Endothelial cell of umbilical vein (primary cell): ENCODE measurements around the gene ARHGEF38.

Experiments
- EZH2 ChIP-seq: IDR thresholded peaks from 2 replicates; pipeline ENCODE4 v1.6.1; 2012; ENCODE audit warnings: borderline replicate concordance, low read depth, mild to moderate bottlenecking, moderate library complexity, low read length, inconsistent platforms; ENCODE audit not compliant: severe bottlenecking
- FOS ChIP-seq: IDR thresholded peaks from 2 replicates; pipeline ENCODE4 v1.6.1; 2011; ENCODE audit warnings: mild to moderate bottlenecking, low read length, moderate library complexity, borderline replicate concordance; ENCODE audit not compliant: insufficient read depth
- GATA2 ChIP-seq: IDR thresholded peaks from 2 replicates; pipeline ENCODE4 v1.7.0; 2011; ENCODE audit warnings: low read depth, mild to moderate bottlenecking, moderate library complexity, mixed read lengths, low read length; ENCODE audit not compliant: insufficient read length, insufficient read depth
- JUN ChIP-seq: IDR thresholded peaks from 2 replicates; pipeline ENCODE4 v1.6.1; 2011; ENCODE audit warnings: borderline replicate concordance, low read depth; ENCODE audit not compliant: insufficient read length, insufficient read depth
- MYC ChIP-seq: IDR thresholded peaks from one replicate; pipeline ENCODE4 v1.6.1; 2011; ENCODE audit warnings: mild to moderate bottlenecking, low read depth, low read length
- POLR2A ChIP-seq: IDR thresholded peaks from 2 replicates; pipeline ENCODE4 v1.6.1; 2012; ENCODE audit warnings: low read depth, mild to moderate bottlenecking, control low read depth, low read length
- POLR2AphosphoS5 ChIP-seq: IDR thresholded peaks from 2 replicates; pipeline ENCODE4 v1.6.1; 2012; ENCODE audit warnings: low read depth, mild to moderate bottlenecking, control low read depth, low read length, moderate library complexity; ENCODE audit not compliant: insufficient read depth
- TF ChIP-seq, protein P1 (sequence below), 2 donors: IDR thresholded peaks; 1 replicate in 1 of 2; 2 replicates in 1 of 2; pipeline ENCODE4 v1.5.1; 2011; ENCODE audit warnings: low read length in 2 of 2, mild to moderate bottlenecking in 2 of 2, moderate library complexity in 2 of 2, control low read depth in 1 of 2, inconsistent platforms in 1 of 2, low read depth in 1 of 2; ENCODE audit not compliant: insufficient read depth in 1 of 2; ENCODE audit errors: extremely low read depth in 1 of 2
- TF ChIP-seq, protein P2 (sequence below): IDR thresholded peaks from 2 replicates; pipeline ENCODE4 v1.6.1; 2011; ENCODE audit not compliant: insufficient read depth, insufficient read length

DNA sequence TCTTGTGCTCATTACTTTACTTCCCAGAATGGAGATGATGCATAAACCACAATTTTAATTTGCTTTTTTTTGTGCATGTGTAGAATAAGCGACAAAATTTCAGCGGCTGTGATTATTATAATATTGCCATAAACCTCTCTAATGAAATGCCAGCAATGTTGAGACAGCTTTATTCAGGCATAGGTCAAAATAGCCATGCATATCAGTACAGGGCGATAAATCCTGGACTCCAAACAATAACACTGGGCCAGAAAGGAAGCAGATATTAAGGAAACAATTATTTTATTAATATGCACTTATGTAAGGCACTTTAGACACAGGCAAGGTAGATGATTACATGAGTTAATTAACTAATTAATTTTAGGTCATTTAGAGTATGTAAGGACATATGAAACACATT is 47.1 kb downstream of the ARHGEF38 start:
- TF ChIP-seq, protein P1, sequence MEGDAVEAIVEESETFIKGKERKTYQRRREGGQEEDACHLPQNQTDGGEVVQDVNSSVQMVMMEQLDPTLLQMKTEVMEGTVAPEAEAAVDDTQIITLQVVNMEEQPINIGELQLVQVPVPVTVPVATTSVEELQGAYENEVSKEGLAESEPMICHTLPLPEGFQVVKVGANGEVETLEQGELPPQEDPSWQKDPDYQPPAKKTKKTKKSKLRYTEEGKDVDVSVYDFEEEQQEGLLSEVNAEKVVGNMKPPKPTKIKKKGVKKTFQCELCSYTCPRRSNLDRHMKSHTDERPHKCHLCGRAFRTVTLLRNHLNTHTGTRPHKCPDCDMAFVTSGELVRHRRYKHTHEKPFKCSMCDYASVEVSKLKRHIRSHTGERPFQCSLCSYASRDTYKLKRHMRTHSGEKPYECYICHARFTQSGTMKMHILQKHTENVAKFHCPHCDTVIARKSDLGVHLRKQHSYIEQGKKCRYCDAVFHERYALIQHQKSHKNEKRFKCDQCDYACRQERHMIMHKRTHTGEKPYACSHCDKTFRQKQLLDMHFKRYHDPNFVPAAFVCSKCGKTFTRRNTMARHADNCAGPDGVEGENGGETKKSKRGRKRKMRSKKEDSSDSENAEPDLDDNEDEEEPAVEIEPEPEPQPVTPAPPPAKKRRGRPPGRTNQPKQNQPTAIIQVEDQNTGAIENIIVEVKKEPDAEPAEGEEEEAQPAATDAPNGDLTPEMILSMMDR (IDR thresholded peaks at IDR 0.05; ENCODE audit: extremely low read depth in 1 of 2, insufficient read depth in 1 of 2, low read depth in 1 of 2, low read length in 2 of 2) = no peak
- no peak for TF ChIP-seq EZH2
- TF ChIP-seq POLR2A = no peak
- TF ChIP-seq FOS = no peak
- TF ChIP-seq, protein P2, sequence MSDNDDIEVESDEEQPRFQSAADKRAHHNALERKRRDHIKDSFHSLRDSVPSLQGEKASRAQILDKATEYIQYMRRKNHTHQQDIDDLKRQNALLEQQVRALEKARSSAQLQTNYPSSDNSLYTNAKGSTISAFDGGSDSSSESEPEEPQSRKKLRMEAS = no peak
- no peak for TF ChIP-seq MYC
- TF ChIP-seq POLR2AphosphoS5 = no peak
- no peak for TF ChIP-seq JUN
- TF ChIP-seq GATA2 = no peak
